ENCODE data around the gene ALDH1A2. TPM values are rescaled to one million over a fixed set of nuclear protein-coding genes. Genes with fewer than 3 reads are reported as not detected.

Gene ALDH1A2
- total RNA-seq, 1 experiment from 2014 or later = 0.99 TPM

- no peak for DNase-seq
- no peaks in the 10 kb centered on the region for H3K9me3 ChIP-seq
- H3K4me3 ChIP-seq = no peak overlapping the region
- peaks cover 5% of the 10 kb centered on the region for H3K27me3 ChIP-seq
- no peaks in the 10 kb centered on the region for H3K36me3 ChIP-seq
Observed at GRCh38 chr15:58078591-58078990, 13.1 kb upstream of the ALDH1A2 start.

GRCh38 chr15:58077427-58077826 lies 11.9 kb upstream of the ALDH1A2 start:
- Histone ChIP-seq H3K27me3 (peaks cover 11% of the 10 kb centered on the region), H3K36me3 (no peaks in the 10 kb centered on the region), H3K9me3 (no peaks in the 10 kb centered on the region), H3K4me3 (no peak overlapping the region)
- DNase-seq = no peak

GRCh38 chr15:58074452-58074851 lies 8.9 kb upstream of the ALDH1A2 start:
- DNase-seq = no peak
- no peaks in the 10 kb centered on the region for H3K36me3 ChIP-seq
- H3K27me3 ChIP-seq = peaks cover 13% of the 10 kb centered on the region
- no peak overlapping the region for H3K4me3 ChIP-seq
- H3K9me3 ChIP-seq = no peaks in the 10 kb centered on the region

- Histone ChIP-seq H3K36me3 (no peaks in the 10 kb centered on the region), H3K9me3 (no peaks in the 10 kb centered on the region), H3K27me3 (peaks cover 16% of the 10 kb centered on the region), H3K4me3 (no peak overlapping the region)
- DNase-seq = peak; percentile 51
Observed at GRCh38 chr15:58070801-58071418, 5.4 kb upstream of the ALDH1A2 start.

GRCh38 chr15:58069008-58069407 lies 3.5 kb upstream of the ALDH1A2 start:
- no peak for DNase-seq
- H3K27me3 ChIP-seq = peaks cover 32% of the 10 kb centered on the region
- H3K4me3 ChIP-seq = no peak overlapping the region
- no peaks in the 10 kb centered on the region for H3K36me3 ChIP-seq
- no peaks in the 10 kb centered on the region; the same call in 1 of the 2 replicates for H3K9me3 ChIP-seq

GRCh38 chr15:58066042-58066867 lies 744 bp upstream of the ALDH1A2 start:
- Histone ChIP-seq H3K27me3 (peaks cover 36% of the 10 kb centered on the region), H3K9me3 (no peaks in the 10 kb centered on the region; the same call in 1 of the 2 replicates), H3K4me3 (peak overlapping the region; percentile 42), H3K36me3 (no peaks in the 10 kb centered on the region)
- DNase-seq = peak; percentile 69

GRCh38 chr15:58064980-58065444 lies 499 bp downstream of the ALDH1A2 start:
- Histone ChIP-seq H3K27me3 (peaks cover 36% of the 10 kb centered on the region), H3K36me3 (no peaks in the 10 kb centered on the region), H3K9me3 (no peaks in the 10 kb centered on the region; the same call in 1 of the 2 replicates), H3K4me3 (no peak overlapping the region)
- no peak for DNase-seq

GRCh38 chr15:58064082-58064979 lies 1.2 kb downstream of the ALDH1A2 start:
- Histone ChIP-seq H3K36me3 (no peaks in the 10 kb centered on the region), H3K4me3 (no peak overlapping the region), H3K27me3 (peaks cover 36% of the 10 kb centered on the region), H3K9me3 (no peaks in the 10 kb centered on the region; the same call in 1 of the 2 replicates)
- no peak for DNase-seq

- DNase-seq = no peak
- H3K9me3 ChIP-seq = no peaks in the 10 kb centered on the region; the same call in 1 of the 2 replicates
- H3K27me3 ChIP-seq = peaks cover 38% of the 10 kb centered on the region
- H3K4me3 ChIP-seq = no peak overlapping the region
- H3K36me3 ChIP-seq = no peaks in the 10 kb centered on the region
Observed at GRCh38 chr15:58063614-58064013, 1.9 kb downstream of the ALDH1A2 start.

GRCh38 chr15:58062983-58063382 lies 2.5 kb downstream of the ALDH1A2 start:
- Histone ChIP-seq H3K36me3 (no peaks in the 10 kb centered on the region), H3K27me3 (peaks cover 38% of the 10 kb centered on the region), H3K9me3 (no peaks in the 10 kb centered on the region; the same call in 1 of the 2 replicates), H3K4me3 (no peak overlapping the region)
- DNase-seq = no peak

- Histone ChIP-seq H3K9me3 (no peaks in the 10 kb centered on the region; the same call in 1 of the 2 replicates), H3K27me3 (peaks cover 38% of the 10 kb centered on the region), H3K36me3 (no peaks in the 10 kb centered on the region), H3K4me3 (no peak overlapping the region)
- DNase-seq = no peak
Observed at GRCh38 chr15:58062175-58062574, 3.3 kb downstream of the ALDH1A2 start.

GRCh38 chr15:58060575-58060974 lies 4.9 kb downstream of the ALDH1A2 start:
- no peak for DNase-seq
- H3K27me3 ChIP-seq = peaks cover 41% of the 10 kb centered on the region
- H3K9me3 ChIP-seq = no peaks in the 10 kb centered on the region; the same call in 1 of the 2 replicates
- H3K4me3 ChIP-seq = no peak overlapping the region
- H3K36me3 ChIP-seq = no peaks in the 10 kb centered on the region

- H3K9me3 ChIP-seq = no peaks in the 10 kb centered on the region
- DNase-seq = no peak
- peaks cover 26% of the 10 kb centered on the region for H3K27me3 ChIP-seq
- H3K4me3 ChIP-seq = no peak overlapping the region
- H3K36me3 ChIP-seq = no peaks in the 10 kb centered on the region
Observed at GRCh38 chr15:58058729-58059128, 6.8 kb downstream of the ALDH1A2 start.

- peaks cover 19% of the 10 kb centered on the region for H3K27me3 ChIP-seq
- H3K9me3 ChIP-seq = no peaks in the 10 kb centered on the region
- no peak overlapping the region for H3K4me3 ChIP-seq
- H3K36me3 ChIP-seq = no peaks in the 10 kb centered on the region
- no peak for DNase-seq
Observed at GRCh38 chr15:58058073-58058472, 7.4 kb downstream of the ALDH1A2 start.

- H3K4me3 ChIP-seq = no peak overlapping the region
- DNase-seq = no peak
- no peaks in the 10 kb centered on the region for H3K36me3 ChIP-seq
- no peaks in the 10 kb centered on the region for H3K9me3 ChIP-seq
- H3K27me3 ChIP-seq = peaks cover 14% of the 10 kb centered on the region
Observed at GRCh38 chr15:58057559-58057958, 8.0 kb downstream of the ALDH1A2 start.

- H3K27me3 ChIP-seq = peaks cover 13% of the 10 kb centered on the region; the same call in 1 of the 2 replicates
- H3K4me3 ChIP-seq = no peak overlapping the region
- DNase-seq = no peak
- H3K9me3 ChIP-seq = no peaks in the 10 kb centered on the region
- H3K36me3 ChIP-seq = no peaks in the 10 kb centered on the region
Observed at GRCh38 chr15:58056015-58056414, 9.5 kb downstream of the ALDH1A2 start.
